ENCODE measurements around the gene MAGI2.
"Not testable (repeated sequence)": the region's sequence is repeated elsewhere in the genome, so short reads cannot be mapped to it uniquely, and the experiment has no call there.

MAGI2 gene

DNA sequence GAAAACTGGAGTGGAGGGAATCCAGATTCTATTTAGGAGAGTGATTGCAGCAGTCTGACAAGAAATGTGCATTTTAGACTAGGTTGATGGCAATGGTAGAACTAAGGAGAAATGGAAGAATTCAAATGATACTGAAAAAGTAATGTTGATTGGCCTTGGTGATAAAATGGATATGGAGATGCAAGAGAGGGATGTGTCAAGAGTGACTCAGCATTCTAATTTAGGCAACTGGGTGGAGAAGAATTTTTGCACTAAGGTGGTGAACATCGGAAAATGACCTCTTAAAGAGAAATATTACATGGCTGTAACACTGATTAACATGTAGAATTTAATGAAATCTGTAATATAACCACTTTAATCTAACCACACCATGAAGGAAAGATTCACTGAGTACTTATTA, 848.3 kb downstream of the MAGI2 start:
- no peak for DNase-seq

DNA sequence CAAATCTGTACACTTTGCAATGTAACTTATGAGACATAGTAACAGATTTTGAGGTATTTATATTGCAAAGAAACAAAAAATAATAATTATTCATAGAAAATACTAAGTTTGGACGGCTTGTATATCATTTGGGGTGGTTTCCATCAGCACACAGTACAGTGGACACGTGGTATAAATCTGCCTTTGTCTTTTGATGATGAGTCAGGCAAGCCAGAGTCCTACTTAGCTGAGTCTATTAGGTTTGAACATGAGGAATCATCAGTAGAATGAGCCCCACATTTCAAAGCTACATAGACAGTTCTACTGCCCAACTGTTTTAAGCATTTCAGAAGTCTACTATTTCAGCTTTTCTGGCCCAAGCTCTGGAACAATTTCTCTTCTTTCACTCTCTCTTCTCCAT, 851.7 kb downstream of the MAGI2 start:
- no peak for DNase-seq

- no peak for DNase-seq
These were observed 859.3 kb downstream of the MAGI2 start for GRCh38 chr7:78594156-78594555.

DNA sequence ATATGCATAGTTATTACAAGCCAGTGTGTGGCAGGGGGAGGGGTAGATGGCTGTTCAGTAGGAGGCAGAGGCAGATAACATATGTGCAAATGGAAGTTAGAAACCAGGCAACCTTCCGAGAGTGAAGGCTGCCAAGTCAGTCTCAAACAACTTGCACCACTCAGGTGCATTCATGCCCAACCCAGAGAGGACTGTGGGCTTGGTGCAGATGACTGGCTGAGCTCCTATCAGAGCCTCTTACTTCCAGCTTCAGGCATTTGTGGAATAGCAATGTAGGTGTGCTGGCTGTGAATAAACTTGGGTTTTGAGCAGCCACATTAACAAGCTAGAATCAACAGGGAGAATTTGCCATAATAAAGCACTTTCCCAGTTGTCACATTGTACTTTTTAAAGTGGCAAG, 865.1 kb downstream of the MAGI2 start:
- no peak for DNase-seq

GRCh38 chr7:78587443-78588044, 865.9 kb downstream of the MAGI2 start:
- no peak for DNase-seq

- DNase-seq = no peak
These were observed 867.5 kb downstream of the MAGI2 start for GRCh38 chr7:78585980-78586379.

DNA sequence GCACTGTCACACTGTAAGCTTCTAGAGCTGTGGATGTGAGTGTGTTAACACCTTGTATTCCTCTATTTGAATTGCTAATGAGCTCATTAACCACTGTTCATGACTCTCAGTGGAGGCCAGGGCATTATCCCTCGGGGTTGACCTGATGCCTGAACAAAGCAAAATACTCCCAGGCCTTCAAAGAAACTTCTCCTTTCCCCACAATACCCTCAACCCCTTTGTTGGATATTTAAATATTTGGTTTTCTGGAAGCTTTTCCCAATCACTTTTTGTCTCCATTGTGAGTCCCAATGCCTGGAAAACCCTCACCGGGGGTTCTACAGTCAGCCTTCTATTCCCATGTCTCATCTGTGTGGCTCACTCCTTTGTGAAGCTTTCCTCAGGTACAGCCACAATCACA, 874.8 kb downstream of the MAGI2 start:
- DNase-seq = no peak

DNA sequence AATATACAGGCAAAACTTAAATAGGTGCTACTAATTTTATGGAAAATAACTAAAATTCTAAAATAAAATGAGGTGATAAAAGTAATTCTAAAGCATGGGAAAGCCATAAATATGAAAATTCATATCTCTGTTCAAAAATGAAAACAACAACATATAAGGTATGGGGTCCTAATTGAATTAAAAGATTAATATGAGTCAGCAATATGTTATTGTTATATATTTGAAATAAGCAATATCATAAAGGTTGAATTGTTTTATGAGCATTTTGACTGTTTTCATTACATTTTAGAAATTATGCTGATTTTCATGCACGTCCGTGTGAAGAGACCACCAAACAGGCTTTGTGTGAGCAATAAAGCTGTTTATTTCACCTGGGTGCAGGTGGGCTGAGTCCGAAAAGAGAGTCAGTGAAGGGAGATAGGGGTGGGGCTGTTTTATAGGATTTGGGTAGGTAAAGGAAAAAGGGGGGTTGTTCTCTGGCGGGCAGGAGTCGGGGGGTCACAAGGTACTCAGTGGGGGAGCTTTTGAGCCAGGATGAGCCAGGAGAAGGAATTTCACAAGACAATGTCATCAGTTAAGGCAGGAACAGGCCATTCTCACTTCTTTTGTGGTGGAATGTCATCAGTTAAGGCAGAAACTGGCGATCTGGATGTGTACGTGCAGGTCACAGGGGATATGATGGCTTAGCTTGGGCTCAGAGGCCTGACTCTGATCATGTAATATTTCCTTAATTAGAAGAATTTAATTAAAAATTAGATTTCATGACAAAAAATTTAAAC, 876.1 kb downstream of the MAGI2 start:
- not testable (repeated sequence) for DNase-seq

DNA sequence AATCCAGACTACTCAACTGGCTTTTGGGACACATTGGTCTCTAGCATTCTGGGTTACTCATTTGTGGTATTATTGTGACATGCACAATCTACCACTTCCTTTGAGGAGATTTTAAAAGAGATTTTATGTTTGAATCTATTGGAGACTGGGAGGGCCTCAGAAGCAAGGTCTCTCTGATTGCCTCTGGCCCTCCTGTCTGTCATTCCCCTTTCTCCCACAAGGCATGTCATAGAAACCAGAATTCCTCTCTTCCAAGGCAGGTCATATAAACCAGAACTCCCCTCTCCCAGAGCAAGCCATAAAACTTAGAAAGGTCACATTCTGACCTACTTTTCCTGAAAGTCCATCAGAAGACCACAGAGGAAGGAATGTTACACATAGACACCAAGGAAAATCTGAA, 877.2 kb downstream of the MAGI2 start:
- DNase-seq = peak; percentile 23

- DNase-seq = no peak
These were observed 882.2 kb downstream of the MAGI2 start for GRCh38 chr7:78571292-78571691.

DNA sequence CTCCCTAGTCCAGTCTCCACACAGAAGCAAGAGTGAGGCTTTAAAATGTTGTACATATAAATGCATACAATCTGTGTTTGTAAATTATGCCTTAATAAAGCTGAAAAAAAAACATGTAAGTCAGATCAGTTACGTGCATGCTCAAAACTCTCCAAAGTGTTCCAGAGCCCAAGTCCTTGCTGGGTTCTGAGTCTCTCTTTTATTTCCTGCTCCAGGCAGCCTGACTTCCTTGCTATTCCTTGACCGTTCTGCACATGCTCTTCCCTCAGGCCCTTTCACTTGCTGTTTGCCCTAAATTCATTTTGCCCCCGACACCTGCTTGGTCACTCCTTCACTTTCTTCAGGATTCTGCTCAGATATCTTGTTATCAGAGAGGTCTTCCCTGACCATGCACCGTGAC, 884.8 kb downstream of the MAGI2 start:
- DNase-seq = no peak

DNA sequence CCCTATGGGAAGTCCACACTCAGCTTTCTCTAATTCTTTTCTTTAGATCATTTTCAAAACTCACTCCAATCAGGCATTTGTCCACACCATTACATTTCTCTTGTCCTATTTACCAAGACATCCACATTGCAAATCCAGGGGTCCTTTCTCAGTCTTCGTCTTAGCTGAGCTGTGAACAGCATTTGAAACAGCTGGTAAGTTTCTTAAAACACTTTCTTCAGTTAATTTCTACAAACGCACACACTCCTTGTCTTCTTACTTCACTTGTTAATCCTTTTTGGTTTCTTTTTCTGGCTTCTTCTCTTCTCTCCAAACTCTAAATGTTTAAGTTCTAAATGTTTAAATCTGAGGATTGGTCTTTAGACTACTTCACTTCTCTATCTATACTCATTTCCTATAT, 885.6 kb downstream of the MAGI2 start:
- no peak for DNase-seq

DNA sequence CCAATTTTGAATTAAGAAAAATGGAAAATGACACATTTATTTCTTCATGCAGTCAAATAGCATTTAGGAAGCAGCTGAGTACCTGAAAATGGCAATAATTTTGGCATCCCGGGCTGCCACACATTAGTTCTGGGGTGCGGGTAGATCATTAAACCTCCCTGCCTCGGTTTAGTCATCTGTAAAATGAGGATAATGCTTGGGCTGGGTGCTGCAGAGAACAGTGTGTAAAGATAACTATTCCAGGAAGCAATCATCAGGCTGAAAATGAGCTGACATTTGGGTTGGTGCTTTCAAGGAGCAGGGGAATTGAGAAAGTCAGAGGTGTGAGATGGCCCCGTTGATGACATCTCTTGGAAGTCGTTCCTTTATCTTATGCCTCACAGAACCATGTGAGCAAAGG, 887.7 kb downstream of the MAGI2 start:
- no peak for DNase-seq

DNA sequence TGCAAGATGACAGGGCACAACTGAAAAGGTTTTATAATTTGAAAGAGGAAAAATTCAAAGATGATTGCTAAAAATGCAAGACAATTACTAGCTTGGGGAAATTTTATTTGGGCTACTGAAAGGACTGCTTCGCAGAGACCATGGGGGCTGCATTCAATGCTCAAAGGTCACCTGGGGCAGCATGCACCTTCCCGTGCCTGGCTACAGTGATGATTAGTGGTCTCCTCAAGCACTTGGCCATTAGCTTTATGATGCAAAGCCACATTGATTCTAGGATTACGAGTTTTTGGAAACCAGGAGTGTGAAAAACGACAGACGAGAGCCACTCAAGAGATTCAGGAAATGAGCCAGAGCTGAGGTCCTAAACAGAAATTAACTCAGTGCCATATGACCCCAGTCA, 890.3 kb downstream of the MAGI2 start:
- no peak for DNase-seq

- peak; percentile 1 for DNase-seq
These were observed 891.3 kb downstream of the MAGI2 start for GRCh38 chr7:78562191-78562590.

GRCh38 chr7:78558566-78558965, 894.9 kb downstream of the MAGI2 start:
- no peak for DNase-seq

DNA sequence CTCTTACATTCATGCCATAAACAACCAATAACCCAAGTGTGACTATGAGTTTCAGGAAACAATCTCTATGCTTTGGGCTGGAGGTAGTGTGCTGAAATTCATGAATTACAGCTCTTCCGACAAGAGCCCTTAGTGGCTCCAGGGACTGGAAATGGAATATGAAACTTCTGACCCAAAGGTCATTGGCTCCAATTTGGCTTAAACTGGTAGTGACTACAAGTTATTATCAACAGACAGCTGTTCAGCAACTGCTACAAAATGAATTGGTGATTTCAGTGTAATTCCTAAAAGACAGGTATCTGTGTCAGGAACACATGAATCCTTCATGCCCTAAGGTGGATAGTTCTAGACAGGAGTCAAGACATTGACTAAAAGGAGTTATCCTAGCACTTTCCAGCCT, 909.5 kb downstream of the MAGI2 start:
- no peak for DNase-seq

GRCh38 chr7:78542981-78543380, 910.5 kb downstream of the MAGI2 start:
- DNase-seq = no peak

- no peak for DNase-seq
These were observed 910.9 kb downstream of the MAGI2 start for GRCh38 chr7:78542541-78542940.

DNA sequence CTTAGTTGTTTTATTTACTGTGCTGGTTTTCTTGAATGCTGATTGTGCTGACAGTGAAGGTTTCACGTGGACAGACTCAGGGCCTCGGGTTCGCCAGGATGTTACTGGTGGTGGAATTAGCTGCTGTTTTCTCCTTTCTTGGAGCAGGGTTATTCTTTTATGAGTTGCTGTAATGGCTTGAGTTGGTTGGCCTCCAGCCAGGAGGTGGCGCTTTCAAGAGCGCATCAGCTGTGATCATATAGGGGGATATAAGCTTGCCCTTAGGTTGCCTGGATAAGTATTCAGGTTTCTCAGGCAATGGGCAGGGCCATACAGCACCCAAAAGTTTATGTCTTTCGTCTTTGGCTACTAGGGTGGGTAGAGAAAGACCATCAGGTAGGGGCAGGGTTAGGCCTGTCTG, 913.6 kb downstream of the MAGI2 start:
- DNase-seq = no peak

- DNase-seq = no peak
These were observed 917.8 kb downstream of the MAGI2 start for GRCh38 chr7:78535655-78536054.

DNA sequence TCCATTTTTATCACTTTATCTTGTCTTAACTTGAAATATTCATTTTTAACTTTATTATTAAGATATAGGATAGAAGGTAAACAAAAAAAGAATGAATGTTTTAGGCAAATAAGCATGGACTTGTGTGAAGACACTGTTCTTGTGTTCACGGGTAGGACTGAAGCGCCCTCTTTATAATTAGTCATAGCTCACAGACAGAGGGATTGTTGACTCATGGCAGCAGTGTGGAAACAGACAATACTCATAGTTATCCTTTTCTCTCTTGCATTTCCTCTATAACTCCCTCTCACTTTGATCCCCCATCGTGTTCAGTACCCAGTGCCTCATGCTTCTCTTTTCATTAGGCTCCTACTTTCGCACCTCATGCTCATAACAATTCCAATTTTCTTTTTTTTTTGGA, 923.1 kb downstream of the MAGI2 start:
- no peak for DNase-seq

DNA sequence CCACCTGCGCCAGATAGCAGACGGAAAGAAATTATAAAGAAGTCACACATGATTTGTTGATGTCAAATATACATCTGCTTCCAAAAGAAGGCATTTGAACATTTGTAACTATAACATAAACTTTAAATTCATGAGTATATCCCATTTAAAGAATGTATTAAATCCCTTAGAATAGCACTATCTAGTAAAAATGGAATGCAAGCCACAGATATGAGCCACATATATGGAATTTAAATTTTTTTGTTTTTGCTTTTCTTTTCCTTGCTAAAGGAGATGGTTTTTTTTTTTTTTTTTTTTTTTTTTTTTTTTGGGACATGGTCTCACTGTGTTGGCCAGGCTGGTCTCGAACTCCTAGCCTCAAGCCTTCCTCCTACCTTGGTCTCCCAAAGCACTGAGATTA, 924.1 kb downstream of the MAGI2 start:
- no peak for DNase-seq

DNA sequence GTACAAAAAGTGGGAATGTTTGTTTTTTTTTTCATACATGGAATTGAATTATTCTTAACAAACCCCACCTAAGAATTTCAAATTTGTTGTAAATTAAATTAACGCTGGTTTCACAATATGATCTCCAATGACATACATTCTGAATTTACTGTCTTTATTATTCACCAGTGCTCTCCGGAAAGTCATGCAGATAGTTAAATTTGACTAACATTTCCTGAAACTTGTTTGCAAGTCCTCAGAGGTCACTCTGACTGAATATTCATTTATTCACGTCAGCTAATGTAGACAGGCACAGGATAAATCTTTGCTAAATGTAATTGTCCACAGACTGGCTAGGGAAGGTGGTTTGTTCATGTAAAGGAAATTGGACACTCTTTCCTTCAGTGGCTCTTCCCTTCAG, 924.5 kb downstream of the MAGI2 start:
- DNase-seq = no peak

DNA sequence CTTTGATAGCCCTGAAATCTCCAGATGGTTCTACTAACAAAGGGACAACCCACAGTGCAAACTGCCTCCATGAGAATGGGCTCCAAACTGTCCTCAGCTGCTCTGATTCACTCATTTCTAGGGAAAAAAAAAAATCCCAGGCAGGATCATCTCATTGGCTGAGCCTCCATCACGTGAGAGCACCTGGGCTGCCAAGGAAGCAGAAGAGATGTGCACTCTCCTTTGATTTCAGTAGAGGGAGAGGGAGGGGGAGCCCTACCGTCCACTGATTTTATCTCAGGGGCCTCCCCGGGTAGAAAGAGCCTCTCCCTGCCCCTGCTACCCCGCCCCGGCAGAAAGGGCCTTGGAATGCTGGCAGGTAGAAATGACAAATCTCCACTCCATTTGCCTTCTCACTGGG, 929.5 kb downstream of the MAGI2 start:
- no peak for DNase-seq
